MV-4-11 (cell line): ENCODE results near the gene DCN.
A peak's percentile ranks its signal among the peaks of the same experiment; 100 is the strongest.
"Not testable (repeated sequence)": the region's sequence is repeated elsewhere in the genome, so short reads cannot be mapped to it uniquely, and the experiment has no call there.

Experiments
- DNase-seq: peaks from one replicate; lab custom pipeline; 2025; lab: John Stamatoyannopoulos, UW

Gene DCN

GRCh38 chr12:91182636-91183455, at the start of gene DCN:
TSS of gene DCN (minus strand) at chr12:91182817. CDS start at chr12:91178552, 4,265 bp downstream.
- no peak for DNase-seq

GRCh38 chr12:91230841-91231240, 48.2 kb upstream of the DCN start:
- DNase-seq = no peak

- DNase-seq = no peak
These were observed 44.3 kb upstream of the DCN start for GRCh38 chr12:91226951-91227350.

- peak; percentile 97 for DNase-seq
These were observed 42.7 kb upstream of the DCN start for GRCh38 chr12:91225316-91225715.

GRCh38 chr12:91224401-91224800, 41.8 kb upstream of the DCN start:
- no peak for DNase-seq

GRCh38 chr12:91222746-91223145, 40.1 kb upstream of the DCN start:
- DNase-seq = no peak

- no peak for DNase-seq
These were observed 37.3 kb upstream of the DCN start for GRCh38 chr12:91219919-91220318.

GRCh38 chr12:91219511-91219910, 36.9 kb upstream of the DCN start:
- peak; percentile 84 for DNase-seq

- no peak for DNase-seq
These were observed 34.3 kb upstream of the DCN start for GRCh38 chr12:91216871-91217270.

GRCh38 chr12:91215940-91216454, 33.4 kb upstream of the DCN start:
- no peak for DNase-seq

- DNase-seq = no peak
These were observed 29.2 kb upstream of the DCN start for GRCh38 chr12:91211866-91212265.

- no peak for DNase-seq
These were observed 28.0 kb upstream of the DCN start for GRCh38 chr12:91210618-91211017.

- no peak for DNase-seq
These were observed 27.5 kb upstream of the DCN start for GRCh38 chr12:91210144-91210543.

- not testable (repeated sequence) for DNase-seq
These were observed 24.7 kb upstream of the DCN start for GRCh38 chr12:91207301-91207700.

GRCh38 chr12:91205811-91206210, 23.2 kb upstream of the DCN start:
- DNase-seq = peak; percentile 48

- no peak for DNase-seq
These were observed 21.8 kb upstream of the DCN start for GRCh38 chr12:91204421-91204820.

- peak; percentile 6 for DNase-seq
These were observed 21.0 kb upstream of the DCN start for GRCh38 chr12:91203610-91204009.

GRCh38 chr12:91202390-91202789, 19.8 kb upstream of the DCN start:
- no peak for DNase-seq

- no peak for DNase-seq
These were observed 13.8 kb upstream of the DCN start for GRCh38 chr12:91196436-91196835.

GRCh38 chr12:91194500-91194899, 11.9 kb upstream of the DCN start:
- DNase-seq = no peak

- no peak for DNase-seq
These were observed 9.0 kb upstream of the DCN start for GRCh38 chr12:91191513-91192111.

- no peak for DNase-seq
These were observed 6.9 kb upstream of the DCN start for GRCh38 chr12:91189516-91189915.

- no peak for DNase-seq
These were observed 6.2 kb upstream of the DCN start for GRCh38 chr12:91188778-91189177.
